ENCODE results near the gene SPOP. TPM values are rescaled to one million over a fixed set of nuclear protein-coding genes. Genes with fewer than 3 reads are reported as not detected.

The SPOP gene
- total RNA-seq, 4 donors from 2014 or later: 58.1 to 72.6 (median 66.6) TPM

DNA sequence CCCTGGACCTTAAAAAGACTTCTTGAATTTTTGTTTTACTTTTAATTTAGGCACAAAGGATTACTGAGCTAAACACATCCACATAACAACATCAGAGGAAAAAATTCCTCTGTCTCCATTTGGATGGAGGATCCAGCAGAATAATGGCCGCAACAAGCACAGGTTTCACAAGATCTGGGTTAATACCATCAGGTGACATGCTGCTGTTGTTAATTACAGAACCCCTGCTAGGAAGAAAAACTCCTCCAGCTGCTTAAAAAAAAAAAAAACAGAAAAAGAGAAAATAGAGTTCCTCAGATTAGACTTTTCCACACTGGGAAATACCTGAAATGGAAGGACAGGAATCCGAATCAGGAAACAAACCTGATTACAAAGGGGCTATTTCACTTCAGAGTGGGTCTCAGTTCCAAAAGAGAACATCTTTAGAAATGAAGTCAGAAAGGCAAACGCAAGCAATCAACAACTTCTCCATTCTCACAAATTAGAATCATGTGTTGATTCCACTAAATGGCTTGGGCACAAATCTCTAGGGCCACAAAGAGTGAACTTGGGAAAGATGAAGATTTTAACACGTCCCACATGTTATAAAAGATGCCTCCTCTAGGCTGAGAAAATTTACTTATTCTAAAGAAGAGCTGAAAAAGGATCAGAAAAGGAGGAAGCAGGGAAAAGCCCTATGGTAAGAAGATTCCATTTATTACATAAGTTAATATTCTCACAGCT is 44.0 kb downstream of the SPOP start:
- WGBS, 2 donors: 54 to 59% methylated on average over 4 of the region's 4 CpGs
- H3K4me3 ChIP-seq: no peak overlapping the region
- H3K9me3 ChIP-seq: no peaks in the 10 kb centered on the region
- peaks cover 0 to 84% (median 19%) of the 10 kb centered on the region in 4 donors for H3K4me1 ChIP-seq
- no peaks in the 10 kb centered on the region for H3K36me3 ChIP-seq
- DNase-seq (ENCODE audit: low spot score in 2 of 2): no peak
- H3K27me3 ChIP-seq: no peaks in the 10 kb centered on the region
- H3K27ac ChIP-seq: peak overlapping the region in 2 of 4 donors; percentile 66 to 74
- TF ChIP-seq, protein P1, sequence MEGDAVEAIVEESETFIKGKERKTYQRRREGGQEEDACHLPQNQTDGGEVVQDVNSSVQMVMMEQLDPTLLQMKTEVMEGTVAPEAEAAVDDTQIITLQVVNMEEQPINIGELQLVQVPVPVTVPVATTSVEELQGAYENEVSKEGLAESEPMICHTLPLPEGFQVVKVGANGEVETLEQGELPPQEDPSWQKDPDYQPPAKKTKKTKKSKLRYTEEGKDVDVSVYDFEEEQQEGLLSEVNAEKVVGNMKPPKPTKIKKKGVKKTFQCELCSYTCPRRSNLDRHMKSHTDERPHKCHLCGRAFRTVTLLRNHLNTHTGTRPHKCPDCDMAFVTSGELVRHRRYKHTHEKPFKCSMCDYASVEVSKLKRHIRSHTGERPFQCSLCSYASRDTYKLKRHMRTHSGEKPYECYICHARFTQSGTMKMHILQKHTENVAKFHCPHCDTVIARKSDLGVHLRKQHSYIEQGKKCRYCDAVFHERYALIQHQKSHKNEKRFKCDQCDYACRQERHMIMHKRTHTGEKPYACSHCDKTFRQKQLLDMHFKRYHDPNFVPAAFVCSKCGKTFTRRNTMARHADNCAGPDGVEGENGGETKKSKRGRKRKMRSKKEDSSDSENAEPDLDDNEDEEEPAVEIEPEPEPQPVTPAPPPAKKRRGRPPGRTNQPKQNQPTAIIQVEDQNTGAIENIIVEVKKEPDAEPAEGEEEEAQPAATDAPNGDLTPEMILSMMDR (IDR thresholded peaks at IDR 0.05): no peak
- TF ChIP-seq EP300 (IDR thresholded peaks at IDR 0.05): no peak
- no peak for TF ChIP-seq POLR2A (IDR thresholded peaks at IDR 0.05)

DNA sequence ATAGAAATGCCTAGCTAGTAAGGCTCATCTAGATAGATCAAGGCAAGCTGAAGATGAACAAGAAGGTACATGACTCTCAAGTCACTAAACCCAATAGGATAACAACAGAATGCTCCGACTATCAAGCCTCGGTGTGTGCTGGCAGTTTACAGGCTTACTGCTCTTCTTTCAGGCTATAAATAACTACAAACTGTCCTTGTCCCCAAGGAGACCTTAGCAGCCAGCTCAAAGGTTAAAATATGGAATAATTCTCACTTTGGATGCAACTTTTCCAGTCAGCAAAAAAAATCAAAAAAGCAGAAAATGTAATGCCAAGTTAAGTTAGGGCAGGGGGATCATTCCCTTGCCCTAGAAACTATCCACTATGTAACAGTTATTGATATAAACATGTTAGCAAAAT is 44.6 kb downstream of the SPOP start:
- Histone ChIP-seq H3K9me3 (no peaks in the 10 kb centered on the region), H3K4me3 (no peak overlapping the region), H3K27me3 (no peaks in the 10 kb centered on the region), H3K4me1 (peaks cover 0 to 90% (median 19%) of the 10 kb centered on the region in 4 donors), H3K36me3 (no peaks in the 10 kb centered on the region), H3K27ac (peak overlapping the region in 2 of 4 donors; percentile 53 to 66)
- WGBS, 2 donors: 31 to 46% methylated on average over 2 of the region's 2 CpGs
- no peak for DNase-seq (ENCODE audit: low spot score in 2 of 2)
- TF ChIP-seq POLR2A (IDR thresholded peaks at IDR 0.05): no peak
- TF ChIP-seq, protein P1 (IDR thresholded peaks at IDR 0.05): no peak
- no peak for TF ChIP-seq EP300 (IDR thresholded peaks at IDR 0.05)

DNA sequence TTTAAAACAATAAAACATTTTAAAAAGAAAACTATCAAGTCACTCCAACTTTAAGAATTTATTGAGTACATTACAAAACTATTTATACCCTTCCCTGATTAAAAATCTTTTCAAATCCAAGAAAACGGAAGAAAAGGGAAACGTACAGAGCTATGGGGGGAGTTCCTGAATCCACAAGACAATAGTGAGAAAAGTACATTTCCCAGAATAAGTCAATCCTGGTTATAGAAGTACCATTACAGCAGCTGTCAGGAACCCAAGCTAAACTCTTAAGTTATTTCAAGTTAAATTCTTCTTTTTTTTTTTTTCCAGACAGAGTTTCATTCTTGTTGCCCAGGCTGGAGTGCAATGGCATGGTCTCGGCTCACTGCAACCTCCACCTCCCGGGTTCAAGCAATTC is 45.7 kb downstream of the SPOP start:
- Histone ChIP-seq H3K4me1 (peaks cover 0 to 92% (median 25%) of the 10 kb centered on the region in 4 donors), H3K27ac (peak overlapping the region in 2 of 4 donors; percentile 9 to 18), H3K4me3 (no peak overlapping the region), H3K27me3 (no peaks in the 10 kb centered on the region), H3K36me3 (no peaks in the 10 kb centered on the region), H3K9me3 (no peaks in the 10 kb centered on the region)
- TF ChIP-seq EP300 (IDR thresholded peaks at IDR 0.05) (no peak), POLR2A (IDR thresholded peaks at IDR 0.05) (no peak)
- TF ChIP-seq, protein P1 (IDR thresholded peaks at IDR 0.05): no peak
- DNase-seq (ENCODE audit: low spot score in 2 of 2): no peak
- WGBS, 2 donors: 61 to 79% methylated on average over 4 of the region's 4 CpGs

DNA sequence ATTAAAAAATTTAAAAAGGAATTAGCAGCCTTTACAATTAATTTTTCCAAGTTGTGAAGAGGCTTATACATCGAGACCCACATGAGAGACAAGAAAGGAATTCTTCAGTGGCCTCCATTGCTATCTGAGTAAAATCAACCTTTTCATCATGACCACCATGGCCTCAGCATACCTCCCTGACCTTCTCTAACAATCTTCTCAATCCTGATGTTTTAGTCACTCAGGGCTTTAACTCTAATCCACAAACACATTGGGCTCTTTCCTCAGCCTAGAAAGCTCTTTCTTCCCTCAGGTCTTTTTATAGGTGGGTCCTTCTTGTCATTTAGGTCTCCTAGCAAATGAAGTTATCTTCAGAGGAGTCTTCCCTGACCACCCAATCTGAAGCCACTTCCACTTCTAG is 46.4 kb downstream of the SPOP start:
- peak overlapping the region in 1 of 4 donors; percentile 18 for H3K27ac ChIP-seq
- H3K27me3 ChIP-seq: no peaks in the 10 kb centered on the region
- 91 to 98% methylated on average over 1 of the region's 1 CpG for WGBS, 2 donors
- no peaks in the 10 kb centered on the region for H3K9me3 ChIP-seq
- H3K36me3 ChIP-seq: no peaks in the 10 kb centered on the region
- no peak overlapping the region for H3K4me3 ChIP-seq
- TF ChIP-seq, protein P1 (IDR thresholded peaks at IDR 0.05): no peak
- TF ChIP-seq EP300 (IDR thresholded peaks at IDR 0.05) (no peak), POLR2A (IDR thresholded peaks at IDR 0.05) (no peak)
- H3K4me1 ChIP-seq: peaks cover 0 to 91% (median 25%) of the 10 kb centered on the region in 4 donors
- no peak for DNase-seq (ENCODE audit: low spot score in 2 of 2)

DNA sequence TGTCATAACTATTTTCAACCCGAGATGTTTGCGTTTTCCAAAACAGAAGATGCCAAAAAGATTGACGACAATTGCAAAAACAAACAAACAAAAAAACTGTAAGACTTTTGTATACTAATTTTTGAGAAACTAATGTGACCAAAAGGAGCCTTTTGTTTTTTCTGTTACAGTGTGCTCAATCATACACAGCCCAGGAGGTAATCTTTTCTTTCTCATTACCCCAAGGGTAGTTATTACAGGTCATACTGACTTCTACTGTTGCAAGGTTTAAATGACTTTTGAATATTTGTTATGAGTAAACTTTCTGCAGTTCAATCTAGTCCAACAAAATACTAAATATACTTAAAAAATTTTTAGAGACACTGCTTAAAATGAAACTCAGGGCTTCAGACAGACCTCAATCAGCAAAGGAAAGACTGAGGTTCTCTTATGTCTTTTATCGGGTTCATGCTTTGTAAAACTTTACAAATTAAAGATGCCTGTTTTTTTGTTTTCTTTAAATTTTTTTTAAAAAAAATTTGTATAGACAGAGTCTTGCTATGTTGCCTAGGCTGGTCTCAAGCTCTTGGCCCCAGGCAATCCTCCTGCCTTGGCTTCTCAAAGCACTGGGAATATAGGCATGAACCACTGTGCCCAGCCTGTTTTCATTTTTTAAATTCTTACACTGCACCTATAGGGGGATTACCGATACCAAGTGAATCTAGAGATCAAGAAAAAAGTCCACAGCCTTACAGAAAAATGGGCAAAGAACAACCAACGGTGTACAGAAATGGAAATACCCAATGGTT is 47.6 kb downstream of the SPOP start:
- no peaks in the 10 kb centered on the region for H3K36me3 ChIP-seq
- H3K4me3 ChIP-seq: no peak overlapping the region
- TF ChIP-seq EP300 (IDR thresholded peaks at IDR 0.05): no peak
- TF ChIP-seq, protein P1 (IDR thresholded peaks at IDR 0.05): no peak
- no peak for TF ChIP-seq POLR2A (IDR thresholded peaks at IDR 0.05)
- 57 to 58% methylated on average over 6 of the region's 6 CpGs for WGBS, 2 donors
- H3K27ac ChIP-seq: peak overlapping the region in 1 of 4 donors; percentile 25
- no peaks in the 10 kb centered on the region for H3K9me3 ChIP-seq
- peaks cover 0 to 84% (median 25%) of the 10 kb centered on the region in 4 donors for H3K4me1 ChIP-seq
- no peak for DNase-seq (ENCODE audit: low spot score in 2 of 2)
- no peaks in the 10 kb centered on the region for H3K27me3 ChIP-seq
